ENCODE results near the gene KLF11. TPM values are rescaled to one million over a fixed set of nuclear protein-coding genes. Genes with fewer than 3 reads are reported as not detected.

KLF11 gene
- total RNA-seq, 1 donor from 2014 or later = 6.6 TPM

DNA sequence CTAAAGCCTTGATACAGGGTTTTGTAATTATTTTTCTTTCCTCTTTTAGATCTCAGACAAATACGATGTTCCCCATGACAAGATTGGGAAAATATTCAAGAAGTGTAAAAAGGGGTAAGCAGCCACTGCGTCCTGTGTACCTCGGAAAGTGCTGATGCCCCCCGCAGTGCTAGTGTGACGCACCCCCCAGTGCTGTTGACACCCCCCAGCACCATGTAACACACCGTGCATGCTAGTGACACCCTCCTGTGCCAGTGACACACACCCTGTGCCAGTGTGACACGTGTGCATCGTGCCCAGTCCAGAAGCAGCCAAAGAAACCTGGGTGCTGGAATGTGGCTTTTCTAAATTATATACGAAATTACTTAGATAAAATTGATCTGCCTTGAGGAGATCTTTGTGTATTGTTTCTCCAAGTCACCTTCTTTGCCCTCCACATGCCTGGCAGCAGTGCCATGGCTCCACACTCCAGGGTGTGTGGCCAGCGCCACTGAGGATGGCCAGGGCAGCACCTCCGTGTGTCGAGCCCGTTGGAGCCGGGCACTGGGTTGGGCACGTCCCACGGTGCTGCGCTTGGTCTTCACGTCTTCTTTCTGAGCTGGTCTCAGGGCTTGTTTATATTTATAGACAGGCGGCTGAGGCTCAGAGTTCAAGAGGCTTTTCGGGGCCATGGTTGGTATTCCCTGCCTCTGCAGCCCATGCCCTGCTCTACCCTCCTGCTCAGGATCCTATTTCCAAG lies 44.3 kb upstream of the KLF11 start:
- FAIRE-seq (no peak), DNase-seq (ENCODE audit: low read depth) (no peak)
- peaks cover 46% of the 10 kb centered on the region for H3K36me3 ChIP-seq (ENCODE audit: control insufficient read depth, insufficient read depth, low read length)
- H3K4me3 ChIP-seq (ENCODE audit: low read depth, low read length) = no peak overlapping the region
- H3K27me3 ChIP-seq (ENCODE audit: control insufficient read depth, insufficient read depth, low read length) = no peaks in the 10 kb centered on the region
- TF ChIP-seq, protein P1, sequence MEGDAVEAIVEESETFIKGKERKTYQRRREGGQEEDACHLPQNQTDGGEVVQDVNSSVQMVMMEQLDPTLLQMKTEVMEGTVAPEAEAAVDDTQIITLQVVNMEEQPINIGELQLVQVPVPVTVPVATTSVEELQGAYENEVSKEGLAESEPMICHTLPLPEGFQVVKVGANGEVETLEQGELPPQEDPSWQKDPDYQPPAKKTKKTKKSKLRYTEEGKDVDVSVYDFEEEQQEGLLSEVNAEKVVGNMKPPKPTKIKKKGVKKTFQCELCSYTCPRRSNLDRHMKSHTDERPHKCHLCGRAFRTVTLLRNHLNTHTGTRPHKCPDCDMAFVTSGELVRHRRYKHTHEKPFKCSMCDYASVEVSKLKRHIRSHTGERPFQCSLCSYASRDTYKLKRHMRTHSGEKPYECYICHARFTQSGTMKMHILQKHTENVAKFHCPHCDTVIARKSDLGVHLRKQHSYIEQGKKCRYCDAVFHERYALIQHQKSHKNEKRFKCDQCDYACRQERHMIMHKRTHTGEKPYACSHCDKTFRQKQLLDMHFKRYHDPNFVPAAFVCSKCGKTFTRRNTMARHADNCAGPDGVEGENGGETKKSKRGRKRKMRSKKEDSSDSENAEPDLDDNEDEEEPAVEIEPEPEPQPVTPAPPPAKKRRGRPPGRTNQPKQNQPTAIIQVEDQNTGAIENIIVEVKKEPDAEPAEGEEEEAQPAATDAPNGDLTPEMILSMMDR (IDR thresholded peaks at IDR 0.05; ENCODE audit: insufficient read depth, low read length, severe bottlenecking) = no peak

DNA sequence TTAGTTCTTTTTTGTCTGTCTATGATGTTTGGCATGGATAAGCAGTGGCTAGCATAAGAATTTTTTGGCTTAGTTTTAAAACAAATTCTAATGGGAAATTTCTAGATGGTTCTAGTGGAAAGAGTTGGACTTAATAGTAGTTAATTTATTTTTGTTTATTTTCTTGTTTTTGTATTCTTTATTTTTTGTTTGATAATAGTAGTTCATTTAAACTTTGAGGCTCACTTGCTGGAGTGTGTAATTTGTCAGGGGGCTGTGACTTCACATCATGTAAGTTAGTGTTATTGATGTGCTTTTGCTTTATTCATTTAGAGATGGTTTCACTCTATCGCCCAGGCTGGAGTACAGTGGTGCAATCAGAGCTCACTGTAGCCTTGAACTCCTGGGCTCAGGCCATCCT lies 43.7 kb upstream of the KLF11 start:
- TF ChIP-seq, protein P1 (IDR thresholded peaks at IDR 0.05; ENCODE audit: insufficient read depth, low read length, severe bottlenecking) = no peak
- Histone ChIP-seq H3K4me3 (ENCODE audit: low read depth, low read length) (no peak overlapping the region), H3K27me3 (ENCODE audit: control insufficient read depth, insufficient read depth, low read length) (no peaks in the 10 kb centered on the region), H3K36me3 (ENCODE audit: control insufficient read depth, insufficient read depth, low read length) (peaks cover 41% of the 10 kb centered on the region)
- DNase-seq (ENCODE audit: low read depth) (no peak), FAIRE-seq (no peak)

DNA sequence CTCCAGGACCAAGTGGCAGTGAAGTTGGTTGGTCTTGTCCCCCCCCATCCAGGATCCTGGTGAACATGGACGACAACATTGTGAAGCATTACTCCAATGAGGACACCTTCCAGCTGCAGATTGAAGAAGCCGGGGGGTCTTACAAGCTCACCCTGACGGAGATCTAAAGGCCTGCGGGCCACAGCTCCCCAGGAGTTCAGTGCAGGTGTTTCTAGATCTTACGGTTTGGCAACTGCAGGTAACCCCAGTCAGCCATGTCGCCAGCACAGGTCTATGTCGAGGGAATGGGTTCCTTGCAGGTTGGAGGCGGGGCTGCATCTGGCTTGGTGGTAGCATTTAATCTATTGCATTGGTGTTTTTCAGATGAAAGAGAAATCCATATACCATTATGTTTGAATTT lies 42.8 kb upstream of the KLF11 start:
- Histone ChIP-seq H3K27me3 (ENCODE audit: control insufficient read depth, insufficient read depth, low read length) (no peaks in the 10 kb centered on the region), H3K4me3 (ENCODE audit: low read depth, low read length) (no peak overlapping the region), H3K36me3 (ENCODE audit: control insufficient read depth, insufficient read depth, low read length) (peaks cover 33% of the 10 kb centered on the region)
- DNase-seq (ENCODE audit: low read depth) = no peak
- TF ChIP-seq, protein P1 (IDR thresholded peaks at IDR 0.05; ENCODE audit: insufficient read depth, low read length, severe bottlenecking) = no peak
- FAIRE-seq = no peak

DNA sequence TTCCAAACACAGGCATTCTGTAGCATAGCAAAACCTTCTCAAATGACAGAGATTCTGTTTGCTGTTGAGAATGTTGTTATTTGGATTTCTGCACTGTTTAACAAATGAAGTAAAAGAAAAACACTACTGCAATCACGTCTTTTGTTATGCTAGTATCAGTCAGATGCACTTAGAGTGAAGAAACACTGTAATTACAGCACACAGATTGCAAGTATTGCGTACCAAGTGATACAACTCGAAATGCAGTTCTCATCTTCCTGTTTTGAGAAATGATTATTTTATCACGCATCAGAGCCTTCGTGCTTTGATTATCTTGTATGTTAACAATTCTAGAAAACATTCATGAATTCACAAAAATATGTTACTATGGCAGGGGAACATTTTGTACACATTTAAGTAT lies 41.8 kb upstream of the KLF11 start:
- no peaks in the 10 kb centered on the region for H3K27me3 ChIP-seq (ENCODE audit: control insufficient read depth, insufficient read depth, low read length)
- no peak for DNase-seq (ENCODE audit: low read depth)
- TF ChIP-seq, protein P1 (IDR thresholded peaks at IDR 0.05; ENCODE audit: insufficient read depth, low read length, severe bottlenecking) = no peak
- H3K4me3 ChIP-seq (ENCODE audit: low read depth, low read length) = no peak overlapping the region
- peaks cover 26% of the 10 kb centered on the region for H3K36me3 ChIP-seq (ENCODE audit: control insufficient read depth, insufficient read depth, low read length)
- no peak for FAIRE-seq

DNA sequence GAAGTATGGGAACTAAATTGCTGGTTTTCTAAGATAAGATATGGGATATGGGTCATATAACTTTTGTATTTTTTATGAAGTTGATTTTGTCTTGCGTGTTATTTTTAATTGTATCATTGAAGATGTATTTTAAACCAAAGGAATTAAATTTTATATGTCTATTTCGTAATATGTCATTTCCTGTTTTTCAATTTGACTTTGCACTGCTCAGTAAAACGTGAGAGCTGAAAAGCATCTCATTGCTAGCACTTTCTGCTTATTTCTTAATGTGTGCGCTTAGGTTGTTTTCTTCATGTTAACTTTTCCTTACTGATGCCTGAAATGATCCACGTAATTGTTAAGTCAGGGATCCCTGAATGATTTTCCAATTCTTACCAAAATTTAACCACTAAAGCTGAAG lies 41.2 kb upstream of the KLF11 start:
- H3K36me3 ChIP-seq (ENCODE audit: control insufficient read depth, insufficient read depth, low read length) = peaks cover 26% of the 10 kb centered on the region
- no peak for FAIRE-seq
- TF ChIP-seq, protein P1 (IDR thresholded peaks at IDR 0.05; ENCODE audit: insufficient read depth, low read length, severe bottlenecking) = no peak
- no peak overlapping the region for H3K4me3 ChIP-seq (ENCODE audit: low read depth, low read length)
- H3K27me3 ChIP-seq (ENCODE audit: control insufficient read depth, insufficient read depth, low read length) = no peaks in the 10 kb centered on the region
- no peak for DNase-seq (ENCODE audit: low read depth)

DNA sequence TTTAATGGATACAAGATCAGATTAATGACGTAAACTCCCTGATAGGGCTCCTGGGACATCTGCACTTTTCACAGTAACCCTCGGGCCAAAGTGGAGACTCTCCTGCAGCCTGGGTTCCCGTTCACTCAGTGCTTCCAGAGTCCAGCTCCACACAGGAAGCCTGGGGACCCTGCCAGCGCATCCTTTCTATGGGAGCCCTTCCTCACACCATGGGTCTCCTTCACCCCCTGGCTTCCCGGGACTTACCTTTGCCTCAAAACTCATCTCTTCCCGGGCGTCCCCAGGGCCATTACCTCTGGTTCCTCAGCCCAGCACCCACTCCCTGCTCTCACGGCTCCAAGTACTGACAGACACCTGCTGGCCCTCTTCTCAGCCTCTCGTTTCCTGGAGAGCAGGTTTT lies 40.7 kb upstream of the KLF11 start:
- TF ChIP-seq, protein P1 (IDR thresholded peaks at IDR 0.05; ENCODE audit: insufficient read depth, low read length, severe bottlenecking) = no peak
- Histone ChIP-seq H3K27me3 (ENCODE audit: control insufficient read depth, insufficient read depth, low read length) (no peaks in the 10 kb centered on the region), H3K4me3 (ENCODE audit: low read depth, low read length) (no peak overlapping the region), H3K36me3 (ENCODE audit: control insufficient read depth, insufficient read depth, low read length) (peaks cover 26% of the 10 kb centered on the region)
- FAIRE-seq = no peak
- DNase-seq (ENCODE audit: low read depth) = no peak
